OCI-M2 (cell line): ENCODE measurements around the gene DOCK6.
"Not testable (repeated sequence)": the region's sequence is repeated elsewhere in the genome, so short reads cannot be mapped to it uniquely, and the experiment has no call there.

Experiments used
- DNase-seq: peaks from one replicate; lab custom pipeline; 2025; ENCODE audit not compliant: unreplicated experiment; lab: John Stamatoyannopoulos, UW

Gene DOCK6

DNA sequence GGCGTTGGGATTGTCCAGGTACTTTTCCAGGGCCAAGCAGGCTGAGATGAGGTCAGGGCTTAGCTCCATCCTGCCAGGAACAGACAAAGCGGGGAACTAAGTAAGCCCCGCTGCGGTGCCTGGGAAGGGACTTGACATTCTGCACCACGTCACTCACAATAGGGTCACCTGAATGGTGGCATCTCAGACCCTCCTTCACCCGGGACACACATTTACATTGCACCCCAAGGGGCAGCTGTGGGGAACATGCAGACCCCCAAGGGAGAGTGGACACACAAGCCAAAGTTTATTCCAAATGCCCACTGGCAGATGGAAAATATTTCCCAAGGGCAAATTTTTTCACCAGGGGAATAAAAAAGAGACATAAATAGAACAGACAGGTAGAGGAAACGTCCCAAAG lies 86.4 kb downstream of the DOCK6 start:
- no peak for DNase-seq

DNA sequence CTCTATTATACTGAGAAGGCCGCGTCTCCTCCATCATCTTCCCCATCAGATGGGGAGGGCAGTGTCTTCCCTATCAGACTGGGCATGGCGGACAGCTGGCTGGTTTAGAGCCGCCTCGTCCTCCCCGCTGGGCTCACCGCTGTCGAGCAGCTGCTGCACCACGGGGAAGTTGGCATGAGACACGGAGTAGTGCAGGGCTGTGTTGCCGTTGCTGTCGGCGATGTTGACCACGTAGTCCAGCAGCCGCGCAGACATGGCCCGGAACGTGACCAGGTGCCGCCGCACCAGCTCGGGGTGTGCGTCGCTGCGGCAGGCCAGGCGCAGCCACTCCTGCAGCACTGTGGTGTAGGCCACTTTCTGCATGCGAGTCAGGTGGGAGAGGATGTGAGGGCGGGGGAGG lies 88.0 kb downstream of the DOCK6 start:
- DNase-seq = no peak

DNA sequence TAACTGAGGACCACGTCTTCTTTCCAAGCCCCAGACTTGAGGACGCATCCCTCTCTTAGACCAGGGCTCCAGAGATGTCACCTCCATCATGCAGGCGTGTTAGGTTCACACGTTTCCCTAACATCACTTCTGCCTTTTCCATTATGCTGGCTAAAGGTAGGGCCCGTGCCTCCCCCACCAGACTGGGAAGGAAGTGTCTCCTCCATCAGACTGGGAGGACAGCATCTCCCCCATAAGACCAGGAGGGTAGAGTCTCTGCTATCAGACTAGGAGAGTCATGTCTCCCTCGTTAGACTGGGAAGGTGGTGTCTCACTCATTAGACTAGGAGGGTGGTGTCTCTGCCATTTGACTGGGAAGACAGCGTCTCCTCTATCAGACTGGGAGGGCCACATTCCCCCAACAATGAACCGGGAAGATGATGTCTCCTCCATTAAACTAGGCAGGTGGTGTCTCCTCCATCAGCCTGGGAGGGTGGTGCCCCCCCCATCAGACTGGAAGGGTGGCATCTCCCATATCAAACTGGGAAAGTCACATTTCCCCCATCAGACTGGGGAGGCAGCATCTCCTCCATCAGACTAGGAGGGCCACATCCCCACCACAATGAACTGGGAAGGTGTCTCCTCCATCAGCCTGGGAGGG lies 88.7 kb downstream of the DOCK6 start:
- DNase-seq = no peak

DNA sequence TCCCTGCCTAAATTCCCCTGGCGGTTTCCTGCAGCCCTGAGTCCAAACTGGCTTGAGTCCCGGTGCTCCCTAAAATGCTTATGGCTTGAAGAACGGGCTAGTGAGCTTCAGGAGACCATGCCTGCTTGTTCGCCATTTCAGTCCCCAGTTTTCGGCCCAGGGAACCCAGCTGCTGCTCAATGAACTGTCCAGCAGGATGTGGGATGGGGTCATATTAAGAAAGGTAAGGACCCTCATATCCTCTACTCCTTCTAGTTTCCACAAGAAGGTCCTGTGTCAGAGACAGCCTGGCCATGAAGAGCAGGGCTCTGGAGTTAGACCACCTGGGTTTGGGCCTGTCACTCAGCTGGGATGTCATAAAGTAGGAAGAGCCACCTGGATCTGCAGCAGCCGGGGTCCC lies 89.7 kb downstream of the DOCK6 start:
- no peak for DNase-seq

DNA sequence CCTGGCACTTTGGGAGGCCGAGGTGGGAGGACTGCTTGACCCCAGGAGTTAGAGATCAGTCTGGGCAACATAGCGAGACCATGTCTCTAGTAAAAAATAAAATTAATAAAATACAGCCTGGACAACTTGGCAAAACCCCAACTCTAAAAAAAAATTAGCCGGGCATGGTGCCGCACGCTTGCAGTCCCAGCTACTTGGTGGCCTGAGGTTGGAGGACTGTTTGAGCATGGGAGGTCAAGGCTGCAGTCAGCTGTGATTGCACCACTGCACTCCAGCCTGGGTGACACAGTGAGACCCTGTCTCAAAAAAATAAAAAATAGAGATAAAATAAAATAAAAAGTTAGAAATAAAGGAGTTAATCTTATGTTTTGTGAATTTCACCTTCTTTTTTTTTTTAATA lies 91.2 kb downstream of the DOCK6 start:
- DNase-seq = no peak

DNA sequence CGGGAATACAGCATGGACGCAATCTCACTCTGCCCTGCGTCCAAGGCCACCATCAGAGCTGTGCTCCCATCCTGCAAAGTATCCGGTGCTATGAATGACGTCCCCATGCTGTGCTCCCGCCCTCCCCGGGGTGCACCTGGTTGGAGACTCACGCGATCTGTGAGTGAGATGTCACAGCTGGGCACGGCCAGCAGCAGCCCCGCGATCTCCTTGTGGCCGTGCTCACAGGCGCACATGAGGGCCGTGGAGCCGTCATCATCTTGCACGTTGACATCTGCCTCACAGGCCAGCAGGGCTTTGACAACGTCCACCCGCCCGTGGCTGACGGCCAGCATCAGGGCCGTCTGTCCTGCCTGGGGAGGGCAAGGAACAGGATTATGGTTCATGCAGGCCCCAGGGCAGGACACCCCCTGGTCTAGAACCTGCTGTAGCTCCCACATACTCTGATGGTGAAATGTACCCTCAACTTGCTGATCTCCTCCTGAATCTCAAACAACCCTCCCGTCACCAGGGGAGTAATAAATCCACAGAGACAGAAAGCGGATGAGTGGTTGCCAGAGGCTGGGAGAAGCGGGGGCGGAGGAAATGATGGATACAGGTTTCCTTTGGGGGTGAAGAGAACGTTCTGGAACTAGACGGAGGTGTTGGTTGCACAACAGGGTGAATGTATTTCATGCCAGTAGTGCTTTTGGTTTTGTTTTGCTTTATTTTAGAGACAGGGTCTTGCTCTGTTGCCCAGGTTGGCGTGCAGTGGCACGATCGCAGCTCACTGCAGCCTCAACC lies 92.2 kb downstream of the DOCK6 start:
- DNase-seq = no peak

DNA sequence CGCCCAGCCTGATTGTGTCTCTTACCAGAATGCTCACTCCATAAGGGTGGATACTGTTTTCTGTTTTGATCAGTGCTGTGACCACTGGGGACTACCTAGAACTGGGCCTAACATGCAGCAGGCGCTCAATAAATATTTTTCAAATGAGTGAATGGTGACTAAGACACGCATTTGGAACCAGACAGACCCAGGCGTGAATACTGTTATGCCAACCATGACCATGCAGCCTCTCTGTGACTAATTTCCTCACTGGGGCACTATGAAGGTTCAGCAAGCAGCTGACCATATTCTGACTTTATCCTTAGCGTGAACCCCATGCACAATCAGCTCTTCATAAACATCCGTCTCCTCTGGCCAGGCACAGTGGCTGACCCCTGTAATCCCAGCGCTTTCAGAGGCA lies 93.8 kb downstream of the DOCK6 start:
- DNase-seq = no peak

DNA sequence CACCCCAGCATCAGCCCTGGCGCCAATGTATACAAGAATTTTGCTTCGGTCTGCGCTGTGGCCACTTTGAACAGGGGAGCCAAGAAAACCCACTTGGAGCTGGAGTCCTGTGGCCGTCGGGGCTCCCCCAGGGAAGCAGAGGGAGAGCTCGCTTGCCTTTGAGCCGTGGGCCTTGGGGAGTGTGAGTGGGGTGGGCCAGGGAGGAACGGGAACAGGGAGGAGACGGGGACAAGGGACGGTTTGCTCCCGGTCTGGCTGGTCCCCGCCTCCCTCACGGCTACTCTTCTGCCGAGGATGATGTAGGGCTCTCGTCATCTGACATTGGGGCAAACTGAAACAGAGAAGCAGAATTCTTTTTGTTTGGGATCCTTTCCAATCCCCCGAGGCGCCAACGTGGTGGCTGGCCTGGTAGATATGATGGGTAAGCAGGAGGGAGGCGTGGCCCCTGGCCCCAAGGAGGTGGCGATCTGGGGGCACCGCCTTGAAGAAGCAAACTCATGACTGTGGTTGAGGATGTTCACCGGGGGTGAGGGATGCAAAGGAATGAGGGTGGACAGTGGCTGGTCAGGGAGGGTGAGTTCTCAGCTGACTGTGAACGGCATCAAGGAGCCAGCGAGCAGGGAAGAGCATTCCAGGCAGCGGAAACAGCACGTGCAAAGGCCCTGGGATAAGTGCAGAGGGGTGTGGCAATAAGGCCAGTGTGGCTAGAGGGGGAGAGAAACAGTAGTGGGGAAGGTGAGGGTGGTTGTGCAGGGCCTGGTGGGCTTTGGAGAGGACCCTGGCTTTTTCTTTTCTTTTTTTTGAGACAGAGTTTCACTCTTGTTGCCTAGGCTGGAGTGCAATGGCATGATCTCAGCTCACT lies 95.8 kb downstream of the DOCK6 start:
- no peak for DNase-seq

DNA sequence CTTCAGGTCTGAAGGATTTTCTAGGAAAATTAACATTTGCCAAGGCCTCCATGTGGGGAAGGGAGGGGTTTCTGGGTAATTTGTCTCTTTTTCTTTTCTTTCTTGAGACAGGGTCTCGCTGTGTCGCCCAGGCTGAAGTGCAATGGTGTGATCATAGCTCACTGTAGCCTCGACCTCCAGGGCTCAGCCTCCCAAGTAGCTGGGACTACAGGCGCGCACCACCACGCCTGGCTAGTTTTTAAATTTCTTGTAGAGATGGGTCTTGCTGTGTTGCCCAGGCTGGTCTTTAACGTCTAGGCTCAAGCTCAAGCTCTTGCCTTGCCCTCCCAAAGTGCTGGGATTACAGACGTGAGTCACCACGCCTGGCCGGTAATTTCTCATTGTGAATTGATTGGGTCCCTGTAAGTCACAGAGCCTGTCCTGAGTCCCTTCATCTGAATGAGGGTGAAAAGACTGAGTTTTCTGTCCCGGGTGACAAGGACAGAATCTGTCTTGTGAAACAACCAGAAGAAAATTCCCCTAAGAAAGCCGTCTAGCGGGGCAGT lies 96.8 kb downstream of the DOCK6 start:
- DNase-seq = no peak

DNA sequence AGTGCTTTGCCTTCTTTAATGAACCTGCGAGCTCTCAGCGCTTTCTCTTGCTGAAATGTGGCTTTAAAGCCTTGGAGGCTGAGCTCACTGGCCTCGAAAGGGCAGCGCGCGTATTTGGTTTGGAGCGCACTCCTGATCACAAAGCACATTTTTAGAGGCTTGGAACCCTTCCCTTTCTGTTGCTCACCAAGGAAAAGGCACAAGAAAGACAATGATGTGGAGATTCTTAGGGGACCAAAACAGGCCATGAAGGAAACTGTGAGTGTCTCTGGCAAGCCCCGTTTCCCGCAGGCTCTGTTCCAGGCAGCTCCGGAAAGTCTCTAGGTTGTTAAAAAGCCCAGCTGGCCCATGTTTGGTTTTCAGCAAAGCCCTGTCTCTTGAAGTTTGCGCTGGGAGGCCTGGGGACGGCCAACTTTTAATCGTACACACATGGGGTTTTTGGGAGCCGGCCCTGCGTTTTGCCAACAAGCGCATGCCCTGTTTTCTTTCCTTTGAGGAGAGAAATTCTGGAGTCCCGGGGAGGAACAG lies 97.4 kb downstream of the DOCK6 start:
- no peak for DNase-seq

DNA sequence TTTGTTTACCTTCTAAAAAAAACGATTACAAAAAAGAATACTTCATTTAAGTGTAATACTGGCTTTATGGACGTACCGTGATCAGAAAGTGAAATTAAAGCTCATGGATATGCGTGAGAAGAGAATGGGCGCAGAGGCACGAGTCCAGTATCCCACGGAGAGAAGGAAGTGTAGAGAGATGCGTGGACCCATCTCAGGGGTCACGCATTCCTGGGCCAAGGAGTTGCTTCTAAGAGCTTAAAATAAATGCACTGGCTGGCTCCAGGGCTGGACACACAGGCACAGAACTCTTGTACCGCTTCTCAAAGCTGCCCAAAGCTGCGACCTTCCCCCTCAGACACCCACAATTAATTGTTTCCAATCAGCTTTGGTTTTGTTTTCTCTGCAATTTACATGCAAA lies 98.0 kb downstream of the DOCK6 start:
- no peak for DNase-seq

DNA sequence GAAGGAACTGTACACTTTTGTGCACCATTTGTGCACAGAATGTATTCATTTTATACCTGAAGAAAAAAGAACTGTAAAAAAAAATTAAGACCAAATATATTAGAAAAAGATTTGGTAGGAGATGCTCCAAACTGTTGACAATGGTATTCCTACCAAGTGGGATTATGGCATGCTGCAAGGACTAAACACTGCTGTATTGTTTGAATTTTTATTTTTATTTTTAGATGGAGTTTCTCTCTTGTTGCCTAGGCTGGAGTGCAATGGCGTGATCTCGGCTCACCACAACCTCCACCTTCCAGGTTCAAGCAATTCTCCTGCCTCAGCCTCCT lies 101.9 kb downstream of the DOCK6 start:
- DNase-seq = not testable (repeated sequence)

DNA sequence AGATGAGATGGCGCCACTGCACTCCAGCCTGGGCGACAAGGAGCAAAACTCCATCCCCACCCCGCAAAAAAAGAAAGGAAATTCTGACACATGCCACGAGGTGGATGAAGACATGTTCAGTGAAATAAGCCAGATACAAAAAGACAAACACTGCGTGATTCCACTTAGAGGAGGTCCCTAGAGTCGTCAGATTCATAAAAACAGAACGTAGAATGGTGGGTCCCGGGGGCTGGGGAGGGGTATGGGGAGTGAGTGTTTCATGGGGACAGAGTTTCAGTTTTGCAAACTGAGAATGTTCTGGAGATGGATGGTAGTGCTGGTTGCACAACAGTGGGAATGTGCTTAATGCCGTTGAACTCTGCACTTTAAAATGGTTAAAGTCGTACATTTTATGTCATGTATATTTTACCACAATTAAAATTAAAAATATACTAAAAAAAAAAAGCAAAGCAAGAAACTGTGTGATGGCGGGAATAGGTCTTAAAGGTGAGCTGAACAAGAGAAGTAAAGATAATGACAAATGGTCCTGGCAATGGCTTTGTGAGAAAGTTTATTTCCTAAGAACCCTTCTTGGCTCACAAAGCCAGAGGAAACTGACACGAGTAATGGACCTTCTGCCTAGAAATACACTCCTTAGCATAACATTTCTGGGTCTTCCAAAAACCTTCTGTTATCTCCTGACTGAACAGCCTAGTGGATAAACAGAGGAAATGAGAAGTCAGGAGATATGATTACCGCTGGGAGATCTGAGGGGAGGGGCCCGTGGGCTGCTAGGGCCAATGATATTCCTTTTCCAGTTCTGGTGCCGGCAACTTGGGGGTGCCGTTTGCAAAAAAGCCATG lies 102.5 kb downstream of the DOCK6 start:
- DNase-seq = peak; percentile 94

DNA sequence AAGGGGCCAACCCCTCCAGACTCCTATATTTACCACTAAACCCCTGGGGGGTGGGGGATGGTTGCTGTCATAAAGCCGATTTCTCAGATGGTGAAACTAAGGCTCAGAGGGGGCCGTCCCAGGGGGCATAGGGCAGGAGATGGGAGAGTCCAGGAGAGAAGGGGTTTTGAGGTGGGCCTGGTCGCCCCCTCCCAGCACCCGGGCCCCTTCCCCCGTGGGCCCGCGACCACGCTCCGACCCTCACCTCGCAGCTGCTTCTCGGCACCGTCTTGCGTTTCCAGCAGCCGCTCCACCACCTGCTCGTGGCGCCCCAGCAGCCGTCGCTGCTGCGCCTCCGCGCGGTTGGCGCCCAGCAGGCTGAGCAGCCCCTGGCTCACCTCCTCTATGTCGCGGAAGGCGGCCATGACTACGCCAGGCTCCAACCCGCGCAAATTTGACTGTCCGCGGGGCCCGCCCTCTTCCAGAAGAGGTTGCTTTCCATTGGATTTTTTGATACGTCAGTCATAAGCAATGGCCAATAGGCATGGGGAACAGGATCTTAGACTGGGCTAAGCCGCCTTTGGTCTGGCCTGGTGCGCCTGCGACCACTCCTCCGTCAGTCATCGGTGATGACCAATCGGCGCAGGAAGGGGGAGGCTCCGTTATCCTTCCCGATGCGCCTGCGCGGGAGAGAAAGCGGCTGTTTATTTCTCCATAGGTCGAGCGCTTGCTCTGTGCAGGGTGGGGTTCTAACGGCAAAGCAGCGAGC lies 106.8 kb downstream of the DOCK6 start, which contains the start of gene SPC24:
Gene SPC24 (minus strand): TSS at position 410 of the 748 bp plus-strand sequence. CDS start 6 bp downstream, at position 404.
- DNase-seq = peak; percentile 100

DNA sequence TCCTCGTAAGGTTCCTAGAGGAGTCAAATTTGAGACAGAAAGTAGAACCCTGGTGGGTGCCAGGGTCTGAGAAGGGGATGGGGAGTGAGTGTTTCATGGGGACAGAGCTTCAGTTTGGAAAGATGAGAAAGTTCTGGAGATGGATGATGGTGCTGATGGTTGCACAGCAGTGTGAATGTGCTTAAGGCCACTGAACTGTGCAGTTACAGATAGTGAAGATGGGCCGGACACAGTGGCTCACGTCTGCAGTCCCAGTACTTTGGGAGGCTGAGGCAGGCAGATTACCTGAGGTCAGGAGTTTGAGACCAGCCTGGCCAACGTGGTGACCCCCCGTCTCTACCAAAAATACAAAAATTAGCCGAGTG lies 107.7 kb downstream of the DOCK6 start:
- no peak for DNase-seq

DNA sequence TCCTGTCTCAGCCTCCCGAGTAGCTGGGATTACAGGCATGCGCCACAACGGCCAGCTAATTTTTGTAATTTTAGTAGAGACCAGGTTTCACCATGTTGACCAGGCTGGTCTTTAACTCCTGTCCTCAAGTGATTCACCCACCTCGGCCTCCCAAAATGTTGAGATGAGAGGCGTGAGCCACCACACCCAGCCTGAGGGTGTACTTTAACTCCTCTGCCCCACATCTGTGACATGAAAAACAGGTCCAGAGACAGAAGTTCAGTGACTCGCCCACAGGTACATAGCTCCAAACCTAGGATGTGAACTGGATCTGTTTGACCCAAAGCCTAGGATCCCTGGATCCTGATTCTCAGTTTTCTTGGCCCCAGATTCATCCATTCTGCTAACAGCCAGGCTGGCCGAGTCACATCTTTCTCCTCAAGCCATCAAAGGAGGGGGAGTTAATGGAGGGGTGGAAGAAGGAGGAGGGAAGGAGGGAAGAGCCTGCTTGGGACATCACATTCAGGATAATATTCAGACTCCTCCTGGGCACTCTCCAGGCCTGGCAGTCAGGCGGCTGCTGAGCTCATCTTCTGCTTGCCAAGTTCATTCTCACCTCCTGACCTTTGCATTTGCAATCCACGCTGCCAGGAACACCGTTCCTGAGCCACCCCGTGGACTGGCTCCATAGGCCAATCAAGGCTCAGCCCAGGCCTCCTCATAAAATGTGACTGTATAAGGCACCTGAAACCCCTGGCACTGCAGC lies 109.8 kb downstream of the DOCK6 start:
- no peak for DNase-seq

DNA sequence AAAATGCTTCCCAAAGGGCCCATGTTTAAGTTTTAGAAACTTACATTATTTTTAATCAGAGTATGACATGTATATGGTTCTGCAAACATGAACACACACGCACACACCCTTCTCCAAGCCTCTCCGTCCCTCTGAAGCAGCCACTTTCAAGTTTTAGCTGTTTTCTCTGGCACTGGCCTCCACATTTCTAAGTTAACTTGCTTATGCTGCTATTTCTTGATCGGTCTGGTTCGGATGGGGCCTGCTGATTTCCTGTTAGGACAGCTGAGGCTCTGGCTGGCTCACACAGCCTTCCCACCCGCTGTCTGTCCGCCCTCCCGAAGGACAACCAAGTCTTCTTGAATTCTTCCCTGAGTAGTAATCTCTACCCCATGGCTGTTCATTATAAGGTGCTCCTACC lies 111.1 kb downstream of the DOCK6 start:
- DNase-seq = no peak
